Muscle of back (tissue), 10 donors: Measurements from ENCODE around the gene TRAPPC6A. TPM values are rescaled to one million over a fixed set of nuclear protein-coding genes. Genes with fewer than 3 reads are reported as not detected.

Experiments
- polyA plus RNA-seq, 10 donors: library from polyadenylated mRNA; unstranded; fragments of 120-200 nt; gene quantifications; one replicate each; pipeline ENCODE4 v1.2.1, GENCODE V29; 2013; ENCODE audit not compliant: insufficient read length in 10 of 10

Gene TRAPPC6A
- polyA plus RNA-seq, 10 donors, result 15.3 to 28.5 (median 19.5) TPM

Other genes with a start within 250 kb of the TRAPPC6A start
- gene APOC4, start 236.0 kb downstream of the TRAPPC6A start, polyA plus RNA-seq, result not detected
- gene APOC2, start 232.2 kb downstream of the TRAPPC6A start, polyA plus RNA-seq, result 1 to 10 TPM in 1 of 10 donors, under 1 TPM in 5, not detected in 4; 0.31 to 1.5 (median 0.49) TPM
- gene CLPTM1, start 222.9 kb downstream of the TRAPPC6A start, polyA plus RNA-seq, result 10 to 100 TPM; 45.6 to 58.2 (median 53.1) TPM
- gene RELB, start 176.8 kb downstream of the TRAPPC6A start, polyA plus RNA-seq, result 1 to 10 TPM; 3.0 to 5.6 (median 4.5) TPM
- gene CLASRP, start 139.2 kb downstream of the TRAPPC6A start, polyA plus RNA-seq, result 10 to 100 TPM; 34.6 to 69.2 (median 44.1) TPM
- 1 to 10 TPM in 2 of 10 donors, under 1 TPM in 7, not detected in 1; 0.34 to 1.1 (median 0.70) TPM for gene ZNF296, start 101.8 kb downstream of the TRAPPC6A start, polyA plus RNA-seq
- gene GEMIN7, start 99.0 kb downstream of the TRAPPC6A start, polyA plus RNA-seq, result 10 to 100 TPM; 14.5 to 23.9 (median 21.5) TPM
- gene PPP1R37, start 85.1 kb downstream of the TRAPPC6A start, polyA plus RNA-seq, result 10 to 100 TPM; 15.8 to 23.8 (median 19.4) TPM
- under 1 TPM; 0.07 to 0.74 (median 0.18) TPM for gene NKPD1, start 17.3 kb downstream of the TRAPPC6A start, polyA plus RNA-seq
- 1 to 10 TPM; 5.9 to 9.0 (median 7.7) TPM for gene BLOC1S3, start 547 bp upstream of the TRAPPC6A start, polyA plus RNA-seq
- gene EXOC3L2, start 67.2 kb upstream of the TRAPPC6A start, polyA plus RNA-seq, result 1 to 10 TPM in 7 of 10 donors, under 1 TPM in 3; 0.71 to 2.6 (median 1.2) TPM
- 10 to 100 TPM; 20.2 to 35.0 (median 28.6) TPM for gene MARK4, start 73.0 kb upstream of the TRAPPC6A start, polyA plus RNA-seq
- gene CKM, start 144.6 kb upstream of the TRAPPC6A start, polyA plus RNA-seq, result 1,000 to 10,000 TPM; 1,344 to 3,569 (median 3,092) TPM
- gene KLC3, start 162.5 kb upstream of the TRAPPC6A start, polyA plus RNA-seq, result 1 to 10 TPM in 2 of 10 donors, under 1 TPM in 6, not detected in 2; 0.16 to 8.9 (median 0.24) TPM
- gene ERCC2, start 192.3 kb upstream of the TRAPPC6A start, polyA plus RNA-seq, result 10 to 100 TPM; 12.0 to 18.1 (median 15.9) TPM
- gene PPP1R13L, start 226.8 kb upstream of the TRAPPC6A start, polyA plus RNA-seq, result 10 to 100 TPM in 2 of 10 donors, 1 to 10 TPM in 8; 2.5 to 12.8 (median 3.9) TPM
- 1 to 10 TPM; 3.0 to 6.2 (median 4.3) TPM for gene POLR1G, start 228.4 kb upstream of the TRAPPC6A start, polyA plus RNA-seq
- 100 to 1,000 TPM in 1 of 10 donors, 10 to 100 TPM in 9; 81.8 to 106 (median 91.7) TPM for gene ERCC1, start 245.7 kb upstream of the TRAPPC6A start, polyA plus RNA-seq